HG02759 (cell line): Measurements from ENCODE around the gene ASTL.

Source experiments
- ATAC-seq: cut with Tn5 transposase; IDR thresholded peaks from one replicate; pipeline ENCODE4 v1.9.1; 2021; ENCODE audit warnings: mild to moderate bottlenecking, moderate library complexity; ENCODE audit not compliant: unreplicated experiment

Gene ASTL

GRCh38 chr2:96113367-96113677 is 25.0 kb downstream of the ASTL start:
- no peak for ATAC-seq

DNA sequence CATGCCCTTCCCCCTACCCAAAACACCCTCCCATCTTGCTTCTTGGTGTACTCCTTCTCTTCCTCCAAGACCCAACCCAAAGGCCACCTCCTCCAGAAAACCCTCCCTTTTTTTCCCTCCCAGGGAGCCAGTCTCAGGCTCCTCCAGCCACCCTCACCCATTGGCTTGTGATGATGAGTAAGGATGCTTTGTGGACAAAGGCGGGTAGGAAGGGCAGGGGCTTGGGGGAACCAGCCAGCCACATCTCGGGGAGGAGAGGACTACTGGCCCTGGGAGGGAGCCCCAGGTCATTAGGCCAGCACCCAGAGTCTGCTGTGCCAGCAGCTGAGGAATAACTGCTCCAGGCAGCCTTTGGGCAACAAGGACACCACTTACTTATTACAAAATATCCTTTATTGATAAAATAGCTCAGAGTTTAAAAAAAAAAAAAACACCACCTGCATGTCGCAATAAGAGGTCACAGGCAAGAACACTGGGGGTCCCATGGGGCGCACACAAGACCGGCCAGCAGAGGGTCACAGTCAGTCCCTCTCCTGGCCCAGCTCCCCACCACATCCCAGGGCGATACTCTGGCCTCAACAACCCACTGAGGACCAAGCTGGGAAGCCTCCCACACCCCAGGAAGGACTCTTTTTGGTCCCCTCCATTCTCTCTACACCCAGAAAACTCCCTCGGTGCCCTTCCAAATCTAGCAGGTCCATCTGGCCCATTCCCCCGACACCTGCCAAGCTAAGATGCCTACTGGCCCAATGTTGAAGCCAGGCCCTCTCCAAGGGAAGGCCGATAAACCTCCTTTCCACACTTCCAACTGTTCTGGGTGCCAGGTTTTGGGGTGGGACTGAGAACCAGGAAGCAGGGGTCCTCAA is 25.6 kb downstream of the ASTL start:
- ATAC-seq: no peak

- no peak for ATAC-seq
Observed at GRCh38 chr2:96111823-96112500, 26.3 kb downstream of the ASTL start.

GRCh38 chr2:96111257-96111640 is 27.1 kb downstream of the ASTL start:
- ATAC-seq: no peak

DNA sequence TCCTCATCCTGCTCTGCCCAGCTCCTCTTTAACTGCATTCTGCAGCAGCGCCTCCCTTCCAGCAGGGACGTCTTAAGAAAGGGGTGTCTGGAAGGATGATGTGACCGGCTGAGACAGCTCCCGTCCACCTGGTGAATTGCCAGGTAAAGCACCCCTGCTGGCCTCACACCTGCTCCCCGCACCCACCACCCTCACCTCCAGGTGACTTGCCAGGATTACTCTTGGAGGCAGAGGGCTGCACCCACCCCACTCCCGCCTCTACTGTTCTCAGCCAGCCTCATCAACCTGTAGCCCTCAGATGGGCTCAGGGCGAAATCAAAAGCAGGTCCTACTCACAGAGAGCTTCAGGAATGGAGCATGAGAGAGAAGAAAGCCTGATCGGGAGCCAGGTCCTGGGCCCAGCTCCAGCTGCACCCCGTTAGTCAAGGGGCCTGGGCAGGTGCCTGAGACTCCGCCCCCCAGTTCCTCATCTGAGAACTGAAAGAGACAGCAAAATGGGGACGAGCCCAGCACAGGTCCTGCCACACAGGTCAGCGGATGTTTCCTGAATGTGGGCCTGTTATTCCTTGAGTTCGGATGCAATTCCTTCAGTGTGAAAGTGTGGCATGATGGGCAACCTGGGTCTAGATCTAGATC is 27.6 kb downstream of the ASTL start:
- ATAC-seq: no peak

DNA sequence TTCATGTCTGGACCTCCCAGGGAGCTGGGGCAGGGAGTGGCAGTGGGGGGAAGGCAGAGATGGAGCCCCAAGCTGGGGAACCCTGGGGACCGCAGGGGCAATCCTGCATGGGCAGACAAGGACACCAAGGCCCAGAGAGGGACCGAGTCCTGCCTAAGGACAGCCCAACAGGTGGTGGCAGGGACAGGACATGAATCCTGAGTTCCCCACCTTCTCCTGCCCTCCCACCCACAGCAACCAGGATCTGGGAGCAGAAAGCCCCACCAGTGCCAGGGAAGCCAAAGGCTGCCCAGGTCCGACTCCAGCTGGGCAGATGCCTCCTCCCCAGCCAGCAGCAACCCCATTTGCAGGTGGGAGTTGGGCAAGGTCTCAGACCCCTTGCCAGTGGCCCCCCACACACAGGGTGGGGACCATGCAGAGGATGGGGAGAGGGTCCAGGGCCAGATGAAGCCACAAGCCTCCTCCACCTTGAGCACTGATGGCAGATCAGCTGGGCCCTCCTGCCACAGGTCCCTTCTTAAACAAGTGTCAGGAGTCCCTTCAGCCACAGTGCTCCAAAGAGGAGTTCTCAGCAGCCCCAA is 28.3 kb downstream of the ASTL start:
- no peak for ATAC-seq

- no peak for ATAC-seq
Observed at GRCh38 chr2:96109361-96109680, 29.0 kb downstream of the ASTL start.

- ATAC-seq: no peak
Observed at GRCh38 chr2:96108541-96109360, 29.6 kb downstream of the ASTL start.

DNA sequence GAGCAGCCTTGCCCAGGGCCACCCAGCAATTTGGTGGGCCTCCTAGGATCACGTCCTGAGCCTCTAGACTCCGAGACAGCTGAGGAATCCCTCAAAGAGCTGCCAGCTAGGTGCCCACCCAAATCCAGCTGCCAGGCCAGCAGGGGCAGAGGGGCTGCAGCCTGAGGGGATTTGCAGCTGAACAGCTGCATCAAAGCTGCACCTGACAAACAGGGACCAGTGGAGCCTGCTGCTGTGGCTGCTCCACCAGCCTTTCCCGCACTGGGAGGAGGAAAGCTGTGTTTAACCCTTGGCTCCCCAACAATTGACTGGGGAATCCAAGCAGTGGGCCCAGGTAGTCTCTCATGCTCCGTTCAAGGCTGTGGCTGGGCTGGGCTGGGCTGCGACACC is 30.2 kb downstream of the ASTL start:
- no peak for ATAC-seq

GRCh38 chr2:96107708-96108065 is 30.6 kb downstream of the ASTL start:
- ATAC-seq: no peak

DNA sequence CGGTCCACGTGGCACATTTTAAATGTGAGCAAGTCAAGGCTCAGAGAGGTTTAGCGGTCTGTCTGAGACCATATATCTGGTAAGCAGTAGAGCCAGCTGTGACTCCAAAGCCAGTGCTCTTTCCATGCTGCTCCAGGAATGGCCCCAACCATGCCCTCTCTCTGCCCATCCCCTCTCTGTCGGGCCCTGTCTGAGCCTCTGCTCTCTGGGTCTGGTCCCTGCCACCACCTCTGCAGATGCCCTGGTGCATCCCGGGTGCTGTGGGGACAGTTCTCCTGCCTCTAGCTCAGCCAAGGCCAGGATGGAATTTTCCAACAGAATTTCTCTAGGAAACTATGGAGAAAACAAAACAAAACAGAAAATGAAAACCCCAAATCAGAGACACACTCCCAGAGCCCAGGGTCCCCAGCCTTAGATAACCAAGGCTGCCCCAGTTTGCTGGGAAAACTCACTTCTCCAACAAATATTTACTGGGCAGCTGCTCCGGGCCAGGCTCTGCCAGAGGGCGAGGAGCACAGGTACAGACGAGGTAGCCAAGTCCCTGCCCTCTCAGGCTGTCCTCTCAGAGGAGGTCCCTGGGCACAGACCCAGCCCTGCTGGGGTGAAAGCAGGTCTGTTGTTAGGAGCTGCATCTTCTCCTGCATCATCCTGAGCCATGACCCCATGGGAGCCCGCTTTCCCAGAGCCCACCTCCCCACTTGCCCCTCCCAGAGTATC is 31.2 kb downstream of the ASTL start:
- no peak for ATAC-seq

- no peak for ATAC-seq
Observed at GRCh38 chr2:96105994-96106715, 32.1 kb downstream of the ASTL start.

DNA sequence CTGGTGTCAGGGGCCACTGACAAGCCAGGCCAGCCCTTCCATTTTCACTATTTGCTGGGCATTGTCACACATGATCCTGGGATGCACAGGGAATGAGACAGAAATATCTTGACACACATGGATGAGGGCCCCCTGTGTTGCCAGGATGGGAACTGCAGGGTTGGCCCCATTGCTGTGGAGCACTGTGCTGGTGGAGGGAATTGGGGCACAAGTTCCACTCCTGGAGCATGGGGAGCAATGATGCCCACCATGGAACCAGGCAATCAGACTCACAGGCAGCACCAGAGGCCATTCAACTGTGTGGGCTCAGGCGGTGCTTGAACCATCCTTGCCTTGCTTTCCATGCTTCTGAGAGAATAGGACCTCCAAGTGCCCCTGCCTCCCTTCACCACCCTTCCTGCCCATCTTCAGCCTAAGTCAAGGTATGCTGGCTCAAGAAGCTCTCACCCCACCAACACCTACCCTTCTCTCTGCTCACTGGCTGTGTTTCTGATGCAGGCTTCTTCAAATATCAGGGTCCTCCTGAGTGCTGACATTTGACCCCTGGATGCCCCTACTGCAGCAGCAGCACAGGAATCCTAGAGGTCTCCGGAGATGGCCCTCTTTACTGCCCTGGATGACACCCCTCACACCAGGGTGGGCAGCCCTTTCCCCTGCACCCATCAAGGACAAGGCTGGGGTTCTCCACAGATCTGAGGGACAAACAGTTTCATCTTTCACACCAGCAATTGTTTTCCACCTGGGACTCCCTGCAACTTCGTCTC is 33.0 kb downstream of the ASTL start:
- ATAC-seq: no peak

DNA sequence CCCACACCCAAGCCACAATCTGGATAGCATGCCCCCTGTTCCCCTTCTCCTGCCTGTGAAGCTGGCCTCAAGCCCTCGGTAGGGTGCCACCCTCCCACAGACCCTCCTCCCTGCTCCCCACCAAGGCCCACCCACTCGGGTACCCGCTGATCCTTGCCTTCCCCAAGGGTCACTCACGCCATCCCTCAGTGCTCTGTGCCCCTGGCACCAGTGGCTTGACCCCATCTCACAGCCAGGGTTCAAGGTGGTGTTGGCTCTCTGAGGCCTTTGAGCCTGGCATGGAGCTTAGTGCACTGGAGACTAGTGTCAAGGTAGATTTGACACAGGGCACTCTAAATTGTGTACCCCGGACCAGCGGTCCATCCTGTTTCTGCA is 33.8 kb downstream of the ASTL start:
- ATAC-seq: no peak

DNA sequence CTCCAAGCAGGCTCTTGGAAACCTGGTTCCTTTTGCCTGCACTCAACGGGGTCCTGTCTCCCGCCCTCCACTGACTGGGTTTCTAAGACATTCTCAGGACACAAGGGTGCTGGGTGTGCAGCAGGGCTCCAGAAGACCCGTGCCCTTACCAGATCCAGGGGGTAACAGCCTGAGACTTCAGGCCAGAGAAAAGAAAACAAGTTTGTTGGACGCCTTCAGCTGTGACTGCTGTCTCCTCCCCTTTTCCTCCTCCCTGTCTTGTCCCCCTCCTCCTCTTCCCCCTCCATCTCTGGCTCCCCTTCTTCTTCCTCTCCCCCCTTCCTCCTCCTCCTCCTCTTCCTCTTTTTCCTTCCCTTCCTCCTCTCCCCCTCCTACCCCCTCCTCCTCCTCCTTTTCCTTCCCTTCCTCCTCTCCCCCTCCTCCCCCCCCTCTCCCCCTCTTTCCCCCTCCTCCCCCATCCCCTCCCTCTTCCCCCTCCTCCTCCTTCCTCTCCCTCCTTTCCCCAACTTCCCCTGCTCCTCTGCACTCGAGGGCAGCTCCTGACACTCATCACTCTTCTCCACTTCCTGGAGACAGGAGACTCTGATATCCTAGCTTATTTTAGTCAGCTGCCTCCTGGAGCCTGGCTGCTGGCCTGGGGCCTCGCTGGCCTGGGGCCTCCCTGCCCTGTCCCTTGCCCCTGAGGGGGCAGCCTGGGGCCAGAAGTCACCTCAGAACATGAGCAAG is 34.4 kb downstream of the ASTL start:
- no peak for ATAC-seq

DNA sequence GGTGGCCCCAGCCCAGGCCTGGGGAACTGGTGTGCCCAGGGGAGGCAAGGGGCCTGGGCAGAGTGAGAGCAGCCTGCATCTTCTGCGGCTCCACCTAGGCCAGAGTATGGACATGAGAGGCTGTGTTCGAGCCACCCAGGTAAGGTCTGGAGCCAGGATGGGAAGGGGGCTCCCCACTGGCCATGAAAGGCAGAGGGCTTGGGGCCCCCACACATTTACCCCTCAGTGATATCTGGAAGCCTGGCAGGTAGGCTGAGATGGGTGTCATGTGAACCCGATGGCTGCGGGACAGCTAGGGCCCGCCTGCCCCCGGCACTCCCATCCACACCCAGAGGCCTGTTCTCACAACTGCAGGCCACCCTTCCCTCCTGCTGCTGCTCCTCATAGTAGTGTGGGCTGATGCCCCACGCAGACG is 35.1 kb downstream of the ASTL start:
- ATAC-seq: no peak

GRCh38 chr2:96102596-96103186 is 35.6 kb downstream of the ASTL start:
- ATAC-seq: no peak

GRCh38 chr2:96100893-96101304 is 37.4 kb downstream of the ASTL start:
- no peak for ATAC-seq
